ENCODE measurements around the gene CSF3.

GRCh38 chr17:40061609-40062038 is 46.4 kb downstream of the CSF3 start:
- TF ChIP-seq ELF4 (IDR thresholded peaks at IDR 0.05) (no peak), SP1 (IDR thresholded peaks at IDR 0.05) (no peak), TARDBP (IDR thresholded peaks at IDR 0.05) (no peak), BHLHE40 (IDR thresholded peaks at IDR 0.05; ENCODE audit: borderline replicate concordance) (no peak), FOXA1 (IDR thresholded peaks at IDR 0.05) (no peak), FOXM1 (IDR thresholded peaks at IDR 0.05; ENCODE audit: borderline replicate concordance) (no peak), PKNOX1 (IDR thresholded peaks at IDR 0.05) (no peak), LEF1 (IDR thresholded peaks at IDR 0.05; ENCODE audit: borderline replicate concordance) (no peak), HDGF (IDR thresholded peaks at IDR 0.05; ENCODE audit: borderline replicate concordance) (no peak), SUZ12 (IDR thresholded peaks at IDR 0.05) (no peak), FOXK2 (IDR thresholded peaks at IDR 0.05) (no peak)
